Type B pancreatic cell (in vitro differentiated cells): ENCODE measurements around the gene DYNLT4. TPM values are rescaled to one million over a fixed set of nuclear protein-coding genes. Genes with fewer than 3 reads are reported as not detected.

Experiments
- DNase-seq: peaks from one replicate; pipeline ENCODE4 v3.0.0; 2021; ENCODE audit warnings: mixed read lengths; ENCODE audit not compliant: unreplicated experiment; ENCODE audit errors: extremely low spot score
- H3K27ac Mint-ChIP-seq: 2 replicates; pipeline ENCODE4 v1.8.0; 2021; ENCODE audit warnings: mild to moderate bottlenecking, mixed read lengths
- H3K27me3 Mint-ChIP-seq: 2 replicates; pipeline ENCODE4 v1.8.0; 2021; ENCODE audit warnings: mixed read lengths
- H3K36me3 Mint-ChIP-seq: 2 replicates; pipeline ENCODE4 v1.8.0; 2021; ENCODE audit warnings: mixed read lengths
- H3K4me1 Mint-ChIP-seq: one replicate; pipeline ENCODE4 v1.8.0; 2021; ENCODE audit warnings: mixed read lengths; ENCODE audit not compliant: unreplicated experiment
- H3K4me3 Mint-ChIP-seq: 2 replicates; pipeline ENCODE4 v1.8.0; 2021; ENCODE audit warnings: mild to moderate bottlenecking, mixed read lengths
- H3K9me3 Mint-ChIP-seq: 2 replicates; pipeline ENCODE4 v1.8.0; 2021; ENCODE audit warnings: mixed read lengths
- total RNA-seq: library from RNA; stranded (reverse); gene quantifications from 2 replicates; pipeline ENCODE4 v1.2.1, GENCODE V29; 2021; ENCODE audit warnings: low replicate concordance
- TF ChIP-seq, protein P1 (sequence below): fragments of 200-600 bp; sonication (generic); conservative IDR thresholded peaks from 2 replicates; pipeline ENCODE4 v1.5.0; 2021; ENCODE audit warnings: antibody characterized with exemption, mild to moderate bottlenecking

The DYNLT4 gene
- total RNA-seq, 1 donor from 2014 or later = 1.1 TPM

DNA sequence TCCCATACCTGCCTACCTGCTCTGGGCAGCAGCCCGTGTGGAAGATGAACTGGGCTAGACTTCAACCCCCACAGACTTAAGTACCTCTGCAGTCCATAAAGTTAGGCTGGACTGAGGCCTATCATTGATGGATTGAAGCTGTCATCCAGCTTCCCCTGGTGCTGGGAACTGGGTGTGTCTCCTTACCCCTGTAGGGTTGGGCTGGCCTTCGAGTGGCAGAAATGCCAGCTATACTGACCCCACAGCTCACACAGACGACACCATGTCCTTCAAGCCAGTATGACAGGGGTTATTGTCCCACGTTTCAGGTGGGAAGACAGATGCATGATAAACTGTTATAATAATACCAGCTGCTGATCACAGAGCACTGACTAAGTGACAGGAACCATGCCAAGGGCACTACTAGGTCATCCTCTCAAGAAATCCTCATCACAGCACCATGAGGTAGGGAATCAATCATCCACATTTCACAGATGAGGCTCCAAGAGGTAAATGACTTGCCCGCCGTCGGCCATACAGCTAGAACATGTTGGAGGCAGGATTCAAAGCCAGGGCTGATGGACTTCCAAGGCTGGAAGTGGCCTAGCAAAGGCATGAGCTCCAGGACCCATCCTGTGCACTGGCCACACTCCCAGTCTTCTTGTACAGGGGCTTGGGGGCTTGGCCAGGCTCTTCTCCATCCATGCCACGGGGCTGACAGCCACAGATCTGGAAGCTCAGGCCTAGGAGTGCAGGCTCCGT, 18.9 kb downstream of the DYNLT4 start, which contains the start of gene BEST4:
Gene BEST4 (minus strand): TSS at position 51 of the 741 bp plus-strand sequence. CDS start 465 bp downstream, outside the sequence.
- H3K4me1 Mint-ChIP-seq = peaks cover 26% of the 10 kb centered on the region
- no peaks in the 10 kb centered on the region for H3K36me3 Mint-ChIP-seq
- no peak for DNase-seq
- no peaks in the 10 kb centered on the region for H3K27me3 Mint-ChIP-seq
- peak within 1 kb of the TSS; percentile 18 for H3K27ac Mint-ChIP-seq
- H3K4me3 Mint-ChIP-seq = no peak within 1 kb of the TSS
- no peaks in the 10 kb centered on the region for H3K9me3 Mint-ChIP-seq
- TF ChIP-seq, protein P1, sequence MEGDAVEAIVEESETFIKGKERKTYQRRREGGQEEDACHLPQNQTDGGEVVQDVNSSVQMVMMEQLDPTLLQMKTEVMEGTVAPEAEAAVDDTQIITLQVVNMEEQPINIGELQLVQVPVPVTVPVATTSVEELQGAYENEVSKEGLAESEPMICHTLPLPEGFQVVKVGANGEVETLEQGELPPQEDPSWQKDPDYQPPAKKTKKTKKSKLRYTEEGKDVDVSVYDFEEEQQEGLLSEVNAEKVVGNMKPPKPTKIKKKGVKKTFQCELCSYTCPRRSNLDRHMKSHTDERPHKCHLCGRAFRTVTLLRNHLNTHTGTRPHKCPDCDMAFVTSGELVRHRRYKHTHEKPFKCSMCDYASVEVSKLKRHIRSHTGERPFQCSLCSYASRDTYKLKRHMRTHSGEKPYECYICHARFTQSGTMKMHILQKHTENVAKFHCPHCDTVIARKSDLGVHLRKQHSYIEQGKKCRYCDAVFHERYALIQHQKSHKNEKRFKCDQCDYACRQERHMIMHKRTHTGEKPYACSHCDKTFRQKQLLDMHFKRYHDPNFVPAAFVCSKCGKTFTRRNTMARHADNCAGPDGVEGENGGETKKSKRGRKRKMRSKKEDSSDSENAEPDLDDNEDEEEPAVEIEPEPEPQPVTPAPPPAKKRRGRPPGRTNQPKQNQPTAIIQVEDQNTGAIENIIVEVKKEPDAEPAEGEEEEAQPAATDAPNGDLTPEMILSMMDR = no peak

GRCh38 chr1:44787506-44787905, 19.6 kb downstream of the DYNLT4 start:
- Mint-ChIP-seq H3K4me3 (no peak overlapping the region), H3K27me3 (no peaks in the 10 kb centered on the region), H3K4me1 (peaks cover 27% of the 10 kb centered on the region), H3K36me3 (no peaks in the 10 kb centered on the region), H3K27ac (no peak overlapping the region), H3K9me3 (no peaks in the 10 kb centered on the region)
- no peak for DNase-seq
- TF ChIP-seq, protein P1 = no peak

- Mint-ChIP-seq H3K27me3 (no peaks in the 10 kb centered on the region), H3K36me3 (no peaks in the 10 kb centered on the region)
These were observed 20.2 kb downstream of the DYNLT4 start for GRCh38 chr1:44786841-44787426.

GRCh38 chr1:44786138-44786840, 20.9 kb downstream of the DYNLT4 start:
- DNase-seq = no peak

More at GRCh38 chr1:44786841-44787426, 20.2 kb downstream of the DYNLT4 start:
- TF ChIP-seq, protein P1 = no peak
- Mint-ChIP-seq H3K4me1 (peaks cover 27% of the 10 kb centered on the region), H3K4me3 (peak overlapping the region; percentile 79), H3K27ac (peak overlapping the region; percentile 89), H3K9me3 (no peaks in the 10 kb centered on the region)
- DNase-seq = no peak

DNA sequence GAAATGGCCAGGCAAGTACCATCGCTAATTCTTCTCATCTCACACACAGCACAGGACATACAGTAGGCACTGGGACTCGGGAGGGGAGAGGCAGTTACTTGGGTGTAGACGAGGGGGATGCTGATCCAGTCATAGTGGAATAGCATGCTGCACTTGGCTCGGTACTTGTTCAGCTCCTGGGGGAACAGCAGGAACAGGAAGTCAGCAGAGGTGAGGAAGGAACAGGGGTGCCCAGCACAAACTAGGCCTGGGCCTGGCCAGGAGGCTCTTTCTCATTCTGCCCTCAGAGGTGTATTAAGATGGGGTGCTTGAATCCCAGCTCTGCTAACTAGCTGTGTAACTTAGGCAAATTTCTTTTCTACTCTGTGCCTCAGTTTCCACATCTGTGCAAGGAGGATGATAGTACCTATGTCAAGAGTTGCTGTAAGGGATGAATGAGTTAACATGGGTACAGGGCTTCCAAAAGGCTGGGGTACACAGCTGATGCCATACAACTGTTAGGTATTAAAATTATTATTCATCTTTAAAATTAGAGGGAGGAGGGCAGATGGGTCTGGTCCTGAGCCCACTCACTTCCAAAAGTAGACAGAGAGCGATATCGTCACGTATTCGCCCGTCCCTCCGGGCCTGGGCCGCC, 21.5 kb downstream of the DYNLT4 start:
- peak overlapping the region; percentile 59 for H3K27ac Mint-ChIP-seq
- TF ChIP-seq, protein P1 = no peak
- peaks cover 8% of the 10 kb centered on the region for H3K36me3 Mint-ChIP-seq
- peak overlapping the region; percentile 79 for H3K4me3 Mint-ChIP-seq
- H3K4me1 Mint-ChIP-seq = peaks cover 23% of the 10 kb centered on the region
- H3K27me3 Mint-ChIP-seq = no peaks in the 10 kb centered on the region
- H3K9me3 Mint-ChIP-seq = no peaks in the 10 kb centered on the region
- DNase-seq = no peak

More at GRCh38 chr1:44786138-44786840, 20.9 kb downstream of the DYNLT4 start:
- Mint-ChIP-seq H3K27me3 (no peaks in the 10 kb centered on the region), H3K4me1 (peaks cover 27% of the 10 kb centered on the region), H3K27ac (peak overlapping the region; percentile 89), H3K4me3 (peak overlapping the region; percentile 79), H3K9me3 (no peaks in the 10 kb centered on the region), H3K36me3 (peaks cover 1% of the 10 kb centered on the region)
- TF ChIP-seq, protein P1 = peak; percentile 99
